ENCODE measurements around the gene CAMK1G.
A peak's percentile ranks its signal among the peaks of the same experiment; 100 is the strongest.

CAMK1G gene

DNA sequence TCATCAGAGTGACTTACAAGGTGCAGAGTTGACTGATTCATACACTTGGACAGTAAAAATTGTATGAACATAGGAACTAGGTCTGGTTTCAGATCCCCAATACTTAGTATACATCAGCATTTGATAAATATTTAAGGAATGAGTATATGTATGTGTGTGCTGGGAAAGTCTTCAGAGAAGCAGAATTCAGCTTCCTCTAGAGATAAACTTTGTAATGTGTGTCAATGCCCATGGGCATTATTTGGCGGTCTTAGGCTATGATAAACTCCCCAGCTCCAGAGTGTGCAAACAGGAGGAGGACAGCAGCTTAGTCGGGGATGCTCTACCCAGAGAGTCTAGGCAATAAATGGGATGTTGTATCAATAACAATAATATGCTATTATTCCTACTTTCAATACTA is 2.9 kb upstream of the CAMK1G start:
- ChIA-PET POLR2A (no interaction called here), CTCF (interaction anchor here (0.9 to 4.3 kb wide), 5 partner anchors 12 to 111 kb away, joined by 3 to 17 read pairs (median 3); no protein-coding TSS in a partner anchor)
- peaks cover 16 to 47% (median 32%) of the 10 kb centered on the region in 5 experiments for H3K27me3 ChIP-seq (replicated peaks in 2 of 5; ENCODE audit: control insufficient read depth in 4 of 5, insufficient read depth in 5 of 5, low read length in 4 of 5)
- peaks cover 0 to 5% (median 2%) of the 10 kb centered on the region in 4 experiments for H3K4me1 ChIP-seq (ENCODE audit: control extremely low read depth in 1 of 4, control insufficient read depth in 4 of 4, insufficient read depth in 4 of 4, low read length in 3 of 4)
- no peak overlapping the region for H3K4me3 ChIP-seq (ENCODE audit: control insufficient read depth in 1 of 7, extremely low read depth in 1 of 7, insufficient read depth in 4 of 7, low read depth in 2 of 7, low read length in 6 of 7)
- no peaks in the 10 kb centered on the region for H3K36me3 ChIP-seq (ENCODE audit: control insufficient read depth in 4 of 4, insufficient read depth in 4 of 4, low read length in 3 of 4)
- no peak overlapping the region for H3K27ac ChIP-seq (ENCODE audit: insufficient read depth in 1 of 2, low read depth in 1 of 2, low read length in 2 of 2, poor library complexity in 1 of 2, severe bottlenecking in 2 of 2)
- DNase-seq = no peak
- no peaks in the 10 kb centered on the region for H3K9me3 ChIP-seq (ENCODE audit: control extremely low read depth in 1 of 5, control insufficient read depth in 4 of 5, insufficient read depth in 2 of 5, low read depth in 1 of 5, low read length in 4 of 5)
- no CpG with 5 or more reads among the region's 2 CpGs for WGBS (ENCODE audit: insufficient coverage)

DNA sequence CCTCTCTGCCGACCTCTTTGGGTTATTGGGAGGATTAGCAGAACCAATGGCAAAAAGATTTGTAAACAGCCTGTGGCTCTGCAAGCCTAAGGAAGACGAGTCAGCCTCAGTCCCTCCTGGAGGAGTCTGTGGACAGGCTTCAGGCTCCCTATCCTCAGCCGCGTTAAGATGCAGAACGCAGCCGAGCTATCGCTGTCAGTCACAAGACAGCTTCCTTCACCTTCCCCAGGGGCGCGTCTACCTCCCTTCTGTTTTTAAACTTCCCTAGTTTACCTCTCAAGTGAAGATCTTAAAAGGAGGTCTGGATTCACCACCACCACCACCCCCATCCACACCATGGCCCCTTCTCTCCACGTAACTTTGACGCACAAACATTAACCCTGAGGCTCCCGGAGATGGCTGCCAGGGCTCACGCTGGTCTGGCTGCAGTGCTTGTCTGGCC is 738 bp downstream of the CAMK1G start:
- H3K4me1 ChIP-seq (ENCODE audit: control extremely low read depth in 1 of 4, control insufficient read depth in 4 of 4, insufficient read depth in 4 of 4, low read length in 3 of 4) = peaks cover 0 to 11% (median 5%) of the 10 kb centered on the region in 4 experiments
- 52% methylated on average over 12 of the region's 13 CpGs for whole genome bisulfite sequencing (ENCODE audit: insufficient coverage)
- H3K27ac ChIP-seq (ENCODE audit: insufficient read depth in 1 of 2, low read depth in 1 of 2, low read length in 2 of 2, poor library complexity in 1 of 2, severe bottlenecking in 2 of 2) = no peak overlapping the region
- DNase-seq = no peak
- peaks cover 21 to 61% (median 30%) of the 10 kb centered on the region in 5 experiments for H3K27me3 ChIP-seq (replicated peaks in 2 of 5; ENCODE audit: control insufficient read depth in 4 of 5, insufficient read depth in 5 of 5, low read length in 4 of 5)
- POLR2A ChIA-PET = no interaction called here
- CTCF ChIA-PET = interaction anchor here (0.9 to 4.3 kb wide), 4 partner anchors 13 to 21 kb away, joined by 3 to 17 read pairs (median 9); no protein-coding TSS in a partner anchor
- no peaks in the 10 kb centered on the region for H3K9me3 ChIP-seq (ENCODE audit: control extremely low read depth in 1 of 5, control insufficient read depth in 4 of 5, insufficient read depth in 2 of 5, low read depth in 1 of 5, low read length in 4 of 5)
- no peaks in the 10 kb centered on the region for H3K36me3 ChIP-seq (ENCODE audit: control insufficient read depth in 4 of 4, insufficient read depth in 4 of 4, low read length in 3 of 4)
- H3K4me3 ChIP-seq (ENCODE audit: control insufficient read depth in 1 of 7, extremely low read depth in 1 of 7, insufficient read depth in 4 of 7, low read depth in 2 of 7, low read length in 6 of 7) = no peak overlapping the region

DNA sequence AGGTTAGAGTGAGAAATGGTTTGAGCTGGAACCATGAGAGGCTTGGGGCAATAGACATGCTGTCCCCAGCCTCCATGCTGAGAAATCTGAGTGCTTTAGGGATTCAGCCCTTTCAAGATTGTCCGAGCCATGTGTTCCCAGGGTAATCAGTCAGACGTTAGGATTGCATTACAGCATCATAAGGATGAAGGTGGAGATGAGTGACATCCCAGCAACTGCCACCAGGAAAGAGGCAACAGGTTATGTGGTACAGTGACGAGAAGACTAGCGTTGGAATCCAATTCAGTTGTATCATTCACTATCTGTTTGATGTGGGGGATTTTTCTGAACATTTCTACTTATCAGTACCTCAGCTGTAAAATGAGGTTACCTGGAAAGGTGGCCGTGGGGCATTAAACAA is 1.7 kb downstream of the CAMK1G start:
- Histone ChIP-seq H3K27me3 (replicated peaks in 2 of 5; ENCODE audit: control insufficient read depth in 4 of 5, insufficient read depth in 5 of 5, low read length in 4 of 5) (peaks cover 21 to 61% (median 30%) of the 10 kb centered on the region in 5 experiments), H3K27ac (ENCODE audit: insufficient read depth in 1 of 2, low read depth in 1 of 2, low read length in 2 of 2, poor library complexity in 1 of 2, severe bottlenecking in 2 of 2) (no peak overlapping the region), H3K4me1 (ENCODE audit: control extremely low read depth in 1 of 4, control insufficient read depth in 4 of 4, insufficient read depth in 4 of 4, low read length in 3 of 4) (peaks cover 0 to 11% (median 5%) of the 10 kb centered on the region in 4 experiments), H3K9me3 (ENCODE audit: control extremely low read depth in 1 of 5, control insufficient read depth in 4 of 5, insufficient read depth in 2 of 5, low read depth in 1 of 5, low read length in 4 of 5) (no peaks in the 10 kb centered on the region), H3K36me3 (ENCODE audit: control insufficient read depth in 4 of 4, insufficient read depth in 4 of 4, low read length in 3 of 4) (no peaks in the 10 kb centered on the region), H3K4me3 (ENCODE audit: control insufficient read depth in 1 of 7, extremely low read depth in 1 of 7, insufficient read depth in 4 of 7, low read depth in 2 of 7, low read length in 6 of 7) (peak overlapping the region in 1 of 7 experiments; percentile 17)
- ChIA-PET POLR2A (interaction anchor here (0.5 kb wide), 1 partner anchor 748 kb away, joined by 4 read pairs; no protein-coding TSS in a partner anchor), CTCF (interaction anchor here (0.7 to 3.5 kb wide), 5 partner anchors 12 to 108 kb away, joined by 3 to 11 read pairs (median 4); no protein-coding TSS in a partner anchor)
- WGBS (ENCODE audit: insufficient coverage) = 69% methylated on average over 5 of the region's 5 CpGs
- no peak for DNase-seq

DNA sequence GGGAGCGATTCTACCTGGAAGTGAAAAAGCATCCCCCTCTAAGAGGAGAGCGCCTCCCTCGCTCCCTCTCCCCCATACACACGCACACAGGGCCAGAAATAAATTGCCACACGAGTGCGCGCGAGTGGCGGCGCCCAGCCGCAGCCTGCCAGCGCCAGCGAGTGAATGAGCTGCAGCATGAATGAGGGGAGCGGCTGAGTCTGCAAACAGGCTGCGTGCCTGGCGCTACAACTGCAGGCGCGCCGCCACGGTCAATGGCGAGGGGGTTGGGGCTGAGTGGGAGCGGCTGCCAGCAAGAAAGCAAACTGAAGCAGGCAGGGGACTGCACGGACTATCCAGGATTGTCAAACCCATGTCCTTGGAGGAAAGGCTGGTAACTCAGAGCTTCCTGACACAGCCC is 2.2 kb downstream of the CAMK1G start:
- Histone ChIP-seq H3K4me3 (ENCODE audit: control insufficient read depth in 1 of 7, extremely low read depth in 1 of 7, insufficient read depth in 4 of 7, low read depth in 2 of 7, low read length in 6 of 7) (peak overlapping the region in 2 of 7 experiments; percentile 1 to 19), H3K36me3 (ENCODE audit: control insufficient read depth in 4 of 4, insufficient read depth in 4 of 4, low read length in 3 of 4) (no peaks in the 10 kb centered on the region), H3K27me3 (replicated peaks in 2 of 5; ENCODE audit: control insufficient read depth in 4 of 5, insufficient read depth in 5 of 5, low read length in 4 of 5) (peaks cover 18 to 61% (median 30%) of the 10 kb centered on the region in 5 experiments), H3K27ac (ENCODE audit: insufficient read depth in 1 of 2, low read depth in 1 of 2, low read length in 2 of 2, poor library complexity in 1 of 2, severe bottlenecking in 2 of 2) (no peak overlapping the region), H3K4me1 (ENCODE audit: control extremely low read depth in 1 of 4, control insufficient read depth in 4 of 4, insufficient read depth in 4 of 4, low read length in 3 of 4) (peaks cover 0 to 11% (median 5%) of the 10 kb centered on the region in 4 experiments), H3K9me3 (ENCODE audit: control extremely low read depth in 1 of 5, control insufficient read depth in 4 of 5, insufficient read depth in 2 of 5, low read depth in 1 of 5, low read length in 4 of 5) (no peaks in the 10 kb centered on the region)
- ChIA-PET CTCF (interaction anchor here (0.7 to 3.5 kb wide), 6 partner anchors 11 to 107 kb away, joined by 3 to 11 read pairs (median 6); no protein-coding TSS in a partner anchor), POLR2A (no interaction called here)
- peak; percentile 24 to 70 (median 59) for DNase-seq
- 2% methylated on average over 18 of the region's 23 CpGs for WGBS (ENCODE audit: insufficient coverage)

DNA sequence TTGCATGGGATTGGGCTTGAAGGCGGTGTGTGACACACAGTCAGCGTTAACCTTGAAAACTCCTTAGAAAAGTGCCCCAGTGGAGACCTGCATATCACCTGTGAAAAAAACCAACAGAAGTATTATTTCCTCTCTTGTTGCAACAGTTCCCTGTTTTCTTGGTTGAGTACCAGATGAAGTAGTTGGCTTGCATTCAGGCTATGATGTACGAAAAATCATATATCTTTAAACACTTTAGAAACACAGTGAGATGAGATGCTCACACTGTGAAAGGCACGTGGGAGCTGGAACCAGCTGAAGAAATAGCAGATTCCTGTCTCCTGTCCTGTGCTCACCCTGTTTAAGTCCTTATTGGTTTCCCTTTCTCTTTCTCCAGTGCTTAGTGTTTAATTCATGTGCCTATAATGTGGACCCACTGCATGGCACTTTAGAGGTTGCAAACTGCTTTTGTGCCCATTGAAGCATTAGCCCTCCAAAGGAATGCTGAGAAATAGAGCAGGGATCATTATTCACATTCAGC is 2.8 kb downstream of the CAMK1G start:
- Histone ChIP-seq H3K9me3 (ENCODE audit: control extremely low read depth in 1 of 5, control insufficient read depth in 4 of 5, insufficient read depth in 2 of 5, low read depth in 1 of 5, low read length in 4 of 5) (no peaks in the 10 kb centered on the region), H3K4me1 (ENCODE audit: control extremely low read depth in 1 of 4, control insufficient read depth in 4 of 4, insufficient read depth in 4 of 4, low read length in 3 of 4) (peaks cover 0 to 11% (median 5%) of the 10 kb centered on the region in 4 experiments), H3K27ac (ENCODE audit: insufficient read depth in 1 of 2, low read depth in 1 of 2, low read length in 2 of 2, poor library complexity in 1 of 2, severe bottlenecking in 2 of 2) (no peak overlapping the region), H3K4me3 (ENCODE audit: control insufficient read depth in 1 of 7, extremely low read depth in 1 of 7, insufficient read depth in 4 of 7, low read depth in 2 of 7, low read length in 6 of 7) (peak overlapping the region in 1 of 7 experiments; percentile 19), H3K36me3 (ENCODE audit: control insufficient read depth in 4 of 4, insufficient read depth in 4 of 4, low read length in 3 of 4) (no peaks in the 10 kb centered on the region), H3K27me3 (replicated peaks in 2 of 5; ENCODE audit: control insufficient read depth in 4 of 5, insufficient read depth in 5 of 5, low read length in 4 of 5) (peaks cover 18 to 61% (median 30%) of the 10 kb centered on the region in 5 experiments)
- ChIA-PET CTCF (interaction anchor here (1.0 to 3.5 kb wide), 5 partner anchors 9 to 21 kb away, joined by 3 to 11 read pairs (median 7); no protein-coding TSS in a partner anchor), POLR2A (no interaction called here)
- peak in 2 of 3 donors; percentile 17 to 28 for DNase-seq
- WGBS (ENCODE audit: insufficient coverage) = 51% methylated on average over 3 of the region's 4 CpGs

DNA sequence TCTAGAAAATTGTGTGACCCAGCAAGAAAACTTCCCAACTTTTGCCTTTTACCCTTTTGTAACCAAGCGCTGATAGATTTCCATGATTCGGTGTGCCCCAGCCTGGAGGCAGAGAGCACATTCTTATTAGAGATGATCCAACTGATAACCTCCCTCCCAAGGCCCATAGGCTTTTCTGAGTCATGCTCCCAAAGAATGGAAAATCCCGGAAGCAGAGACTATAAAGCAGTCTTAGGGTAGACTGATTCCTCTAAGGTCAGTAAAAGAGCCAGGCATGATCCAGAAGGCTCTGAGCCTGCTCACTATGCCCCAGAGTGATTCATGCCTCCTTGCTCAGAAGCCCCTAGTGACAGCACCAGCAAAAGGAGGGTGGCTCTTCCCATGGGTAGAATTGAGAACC is 4.3 kb downstream of the CAMK1G start:
- CTCF ChIA-PET = interaction anchor here (0.9 to 2.5 kb wide), 3 partner anchors 9 to 42 kb away, joined by 3 to 7 read pairs (median 4); no protein-coding TSS in a partner anchor
- Histone ChIP-seq H3K9me3 (ENCODE audit: control extremely low read depth in 1 of 5, control insufficient read depth in 4 of 5, insufficient read depth in 2 of 5, low read depth in 1 of 5, low read length in 4 of 5) (no peaks in the 10 kb centered on the region), H3K4me1 (ENCODE audit: control extremely low read depth in 1 of 4, control insufficient read depth in 4 of 4, insufficient read depth in 4 of 4, low read length in 3 of 4) (peaks cover 0 to 11% (median 5%) of the 10 kb centered on the region in 4 experiments), H3K27me3 (replicated peaks in 2 of 5; ENCODE audit: control insufficient read depth in 4 of 5, insufficient read depth in 5 of 5, low read length in 4 of 5) (peaks cover 14 to 53% (median 27%) of the 10 kb centered on the region in 5 experiments), H3K36me3 (ENCODE audit: control insufficient read depth in 4 of 4, insufficient read depth in 4 of 4, low read length in 3 of 4) (no peaks in the 10 kb centered on the region), H3K4me3 (ENCODE audit: control insufficient read depth in 1 of 7, extremely low read depth in 1 of 7, insufficient read depth in 4 of 7, low read depth in 2 of 7, low read length in 6 of 7) (no peak overlapping the region), H3K27ac (ENCODE audit: insufficient read depth in 1 of 2, low read depth in 1 of 2, low read length in 2 of 2, poor library complexity in 1 of 2, severe bottlenecking in 2 of 2) (no peak overlapping the region)
- 95% methylated on average over 3 of the region's 3 CpGs for whole genome bisulfite sequencing (ENCODE audit: insufficient coverage)
- no peak for DNase-seq
- POLR2A ChIA-PET = no interaction called here

DNA sequence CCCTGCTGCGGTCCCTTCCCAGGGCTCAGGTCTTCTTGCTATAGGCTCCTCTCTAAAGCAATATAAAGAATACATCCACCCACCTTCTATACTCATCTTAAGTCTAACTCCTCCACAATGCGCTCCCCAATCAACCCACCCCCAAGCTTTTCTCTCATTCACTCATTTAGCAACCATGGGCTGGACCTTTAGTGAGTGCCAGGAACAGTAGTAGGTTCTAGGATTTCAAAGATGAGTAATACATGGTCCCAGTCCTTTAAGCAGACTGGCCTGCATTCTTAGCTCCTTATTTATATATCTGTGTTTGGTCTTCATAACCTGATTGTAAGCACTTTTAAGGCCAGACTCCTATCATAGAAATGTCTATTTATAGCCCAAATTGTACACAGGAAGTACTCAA is 5.9 kb downstream of the CAMK1G start:
- CTCF ChIA-PET = interaction anchor here (1.0 to 2.4 kb wide), 4 partner anchors 11 to 34 kb away, joined by 3 to 6 read pairs (median 5); no protein-coding TSS in a partner anchor
- no peaks in the 10 kb centered on the region for H3K9me3 ChIP-seq (ENCODE audit: control extremely low read depth in 1 of 5, control insufficient read depth in 4 of 5, insufficient read depth in 2 of 5, low read depth in 1 of 5, low read length in 4 of 5)
- POLR2A ChIA-PET = no interaction called here
- H3K27ac ChIP-seq (ENCODE audit: insufficient read depth in 1 of 2, low read depth in 1 of 2, low read length in 2 of 2, poor library complexity in 1 of 2, severe bottlenecking in 2 of 2) = no peak overlapping the region
- peaks cover 12 to 36% (median 21%) of the 10 kb centered on the region in 5 experiments for H3K27me3 ChIP-seq (replicated peaks in 2 of 5; ENCODE audit: control insufficient read depth in 4 of 5, insufficient read depth in 5 of 5, low read length in 4 of 5)
- 100% methylated on average over 2 of the region's 2 CpGs for WGBS (ENCODE audit: insufficient coverage)
- H3K4me3 ChIP-seq (ENCODE audit: control insufficient read depth in 1 of 7, extremely low read depth in 1 of 7, insufficient read depth in 4 of 7, low read depth in 2 of 7, low read length in 6 of 7) = no peak overlapping the region
- no peak for DNase-seq
- peaks cover 0 to 11% (median 5%) of the 10 kb centered on the region in 4 experiments for H3K4me1 ChIP-seq (ENCODE audit: control extremely low read depth in 1 of 4, control insufficient read depth in 4 of 4, insufficient read depth in 4 of 4, low read length in 3 of 4)
- H3K36me3 ChIP-seq (ENCODE audit: control insufficient read depth in 4 of 4, insufficient read depth in 4 of 4, low read length in 3 of 4) = no peaks in the 10 kb centered on the region

Measured in common myeloid progenitor, CD34-positive (primary cell).